GM12878 (cell line): ENCODE results near the gene NKAIN4. TPM values are rescaled to one million over a fixed set of nuclear protein-coding genes. Genes with fewer than 3 reads are reported as not detected.
A peak's percentile ranks its signal among the peaks of the same experiment; 100 is the strongest.

Experiments used
- ATF2 ChIP-seq: IDR thresholded peaks from 2 replicates; pipeline ENCODE4 v1.6.1; 2012; ENCODE audit warnings: low read length, inconsistent platforms
- BRCA1 ChIP-seq: IDR thresholded peaks from 2 replicates; pipeline ENCODE4 v1.6.1; 2011; ENCODE audit warnings: low read depth, low read length, improper control_type of control experiment
- CBX5 ChIP-seq: sonication (generic); IDR thresholded peaks from 2 replicates; pipeline ENCODE4 v1.6.1; 2016; ENCODE audit warnings: low read depth, moderate library complexity, mild to moderate bottlenecking, inconsistent platforms
- CREM ChIP-seq: IDR thresholded peaks from 2 replicates; pipeline ENCODE4 v1.6.1; 2014; ENCODE audit warnings: antibody characterized with exemption, low read depth
- E4F1 ChIP-seq: fragments of 450-650 bp; IDR thresholded peaks from 2 replicates; pipeline ENCODE4 v1.6.1; 2018; ENCODE audit warnings: borderline replicate concordance, mild to moderate bottlenecking; ENCODE audit not compliant: partially characterized antibody
- IRF3 ChIP-seq: fragments of 450-650 bp; IDR thresholded peaks from 2 replicates; pipeline ENCODE4 v1.6.1; 2014; ENCODE audit warnings: mild to moderate bottlenecking
- JUNB ChIP-seq: IDR thresholded peaks from 2 replicates; pipeline ENCODE4 v1.6.1; 2016; ENCODE audit warnings: antibody characterized with exemption, mild to moderate bottlenecking
- MAX ChIP-seq: IDR thresholded peaks from 2 replicates; pipeline ENCODE4 v1.6.1; 2012; ENCODE audit warnings: low read depth, low read length, improper control_type of control experiment
- NFIC ChIP-seq: IDR thresholded peaks from 2 replicates; pipeline ENCODE4 v1.6.1; 2012; ENCODE audit warnings: low read depth, mild to moderate bottlenecking, inconsistent platforms, low read length, moderate library complexity
- NFYA ChIP-seq: IDR thresholded peaks from 2 replicates; pipeline ENCODE4 v1.6.1; 2011; ENCODE audit warnings: low read depth, mild to moderate bottlenecking, low read length, improper control_type of control experiment, borderline replicate concordance
- NRF1 ChIP-seq: conservative IDR thresholded peaks from 2 replicates; pipeline ENCODE4 v1.6.1; 2011; ENCODE audit warnings: mild to moderate bottlenecking, low read depth, low read length, improper control_type of control experiment
- POLR2AphosphoS5 ChIP-seq: IDR thresholded peaks from 2 replicates; pipeline ENCODE4 v1.6.1; 2011; ENCODE audit warnings: mild to moderate bottlenecking, low read length, inconsistent platforms
- SIX5 ChIP-seq: IDR thresholded peaks from 2 replicates; pipeline ENCODE4 v1.6.1; 2011; ENCODE audit warnings: mild to moderate bottlenecking, low read depth, low read length, moderate library complexity; ENCODE audit not compliant: severe bottlenecking
- SKIL ChIP-seq: fragments of 450-650 bp; IDR thresholded peaks from 2 replicates; pipeline ENCODE4 v1.6.1; 2017; ENCODE audit warnings: mild to moderate bottlenecking, low read depth, inconsistent platforms; ENCODE audit not compliant: poor library complexity, severe bottlenecking
- SMC3 ChIP-seq: IDR thresholded peaks from 2 replicates; pipeline ENCODE4 v1.6.1; 2011; ENCODE audit warnings: low read length, improper control_type of control experiment, borderline replicate concordance
- TBL1XR1 ChIP-seq: IDR thresholded peaks from 2 replicates; pipeline ENCODE4 v1.6.1; 2012; ENCODE audit warnings: low read depth, low read length, improper control_type of control experiment
- TCF3 ChIP-seq: IDR thresholded peaks from 2 replicates; pipeline ENCODE4 v1.6.1; 2012; ENCODE audit warnings: low read depth, mild to moderate bottlenecking, low read length, borderline replicate concordance; ENCODE audit not compliant: insufficient read depth
- USF2 ChIP-seq: IDR thresholded peaks from 2 replicates; pipeline ENCODE4 v1.6.1; 2011; ENCODE audit warnings: low read depth, low read length, improper control_type of control experiment, borderline replicate concordance
- ZSCAN29 ChIP-seq: fragments of 450-650 bp; IDR thresholded peaks from 2 replicates; pipeline ENCODE4 v1.6.1; 2017; ENCODE audit warnings: mild to moderate bottlenecking, moderate library complexity
- polyA plus RNA-seq, 11 experiments: library from polyadenylated mRNA; depleted of rRNA in 4 of 11; unstranded in 6 of 11; stranded (reverse) in 5 of 11; fragments of >200 nt; fragmentation: Nextera tagmentation in 4 of 11; fragmentation: Illumina TruSeq in 1 of 11; extraction: Ambion mirVana in 4 of 11; extraction: Trizol in 1 of 11; gene quantifications; 1 replicate in 1 of 11; 2 replicates in 10 of 11; pipeline versions ENCODE4 v1.2.1 to v1.2.3, GENCODE V29; 2011 to 2016; ENCODE audit warnings: inconsistent platforms in 2 of 11, missing spikeins in 2 of 11, low read depth in 1 of 11
- total RNA-seq, 4 experiments: library from RNA; depleted of rRNA in 3 of 4; stranded (reverse); fragments of >200 nt in 3 of 4; fragmentation: Illumina TruSeq in 1 of 4; extraction: Trizol in 1 of 4; gene quantifications; 2 replicates each; pipeline versions ENCODE4 v1.2.1 to v1.2.3, GENCODE V29; 2013 to 2021

The NKAIN4 gene
- total and polyA plus RNA-seq, 10 of the 15 experiments (the other 5 are each of a cell fraction or from before 2014, with no cell fraction given): 0.11 TPM; not detected in 9

GRCh38 chr20:63215101-63216040, 38.9 kb downstream of the NKAIN4 start (continued):
- TF ChIP-seq CBX5: no peak
- TF ChIP-seq SMC3: no peak
- no peak for TF ChIP-seq TBL1XR1
- no peak for TF ChIP-seq SKIL
- no peak for TF ChIP-seq ZSCAN29
- TF ChIP-seq TCF3: no peak
- TF ChIP-seq CREM: no peak
- TF ChIP-seq E4F1: no peak
- no peak for TF ChIP-seq NFYA
- no peak for TF ChIP-seq IRF3
- no peak for TF ChIP-seq SIX5
- no peak for TF ChIP-seq USF2
- no peak for TF ChIP-seq JUNB
- TF ChIP-seq MAX: no peak
- no peak for TF ChIP-seq NFIC
- 0 out of 2 replicates have a peak, but pooled peaks have one; percentile 22 for TF ChIP-seq POLR2AphosphoS5
- TF ChIP-seq NRF1: no peak
- no peak for TF ChIP-seq BRCA1
- TF ChIP-seq ATF2: no peak
